Motor neuron (in vitro differentiated cells): ENCODE results near the gene DGKH. TPM values are rescaled to one million over a fixed set of nuclear protein-coding genes. Genes with fewer than 3 reads are reported as not detected.
"Not testable (repeated sequence)": the region's sequence is repeated elsewhere in the genome, so short reads cannot be mapped to it uniquely, and the experiment has no call there.

ENCODE experiments used
- ATAC-seq, 8 experiments: fragments of 200-7000 bp; cut with Tn5 transposase; replicated peaks in 6 of 8; 2 replicates each; pipeline ENCODE4 v1.8.0; 2021; ENCODE audit warnings: mild to moderate bottlenecking in 8 of 8, moderate library complexity in 8 of 8
- H3K27ac ChIP-seq, 2 donors: fragments of 250-450 bp; sonication (Bioruptor Pico); 2 replicates each; pipeline ENCODE4 v1.9.0; 2021; ENCODE audit warnings: antibody characterized with exemption in 2 of 2, mild to moderate bottlenecking in 2 of 2, moderate library complexity in 1 of 2
- H3K4me1 ChIP-seq, 2 donors: fragments of 250-450 bp; sonication (Bioruptor Pico); replicated peaks in 1 of 2; 2 replicates each; pipeline ENCODE4 v1.6.1; 2021; ENCODE audit warnings: antibody characterized with exemption in 2 of 2, mild to moderate bottlenecking in 2 of 2, moderate library complexity in 1 of 2
- H3K4me3 ChIP-seq, 5 donors: fragments of 250-450 bp; sonication (Bioruptor Pico); 2 replicates each; pipeline ENCODE4 v1.9.0; 2021; ENCODE audit warnings: antibody characterized with exemption in 5 of 5, mild to moderate bottlenecking in 5 of 5, moderate library complexity in 4 of 5
- WGBS, 10 experiments: fragments of 450-650 bp; shearing (Covaris generic); methylation state at CpG; one replicate each; pipeline ENCODE4 v1.0.0; 2022; 5-methylcytosine and 5-hydroxymethylcytosine counted together
- in situ Hi-C, 9 experiments: fragments of 400-800 bp; cut with MboI; loops; one replicate each; pipeline ENCODE4 v1.15.0; 2021; ENCODE audit warnings: low sequenced_read_pairs in 9 of 9, low pct_unique_long_range_greater_than_20kb in 2 of 9; ENCODE audit not compliant: unreplicated experiment in 9 of 9
- total RNA-seq, 8 experiments: library from RNA; unstranded; fragments of 300-600 nt; gene quantifications; 2 replicates each; pipeline versions ENCODE4 v1.2.3 to v1.2.4, GENCODE V29; 2022

The DGKH gene
- total RNA-seq, 8 experiments from 2014 or later: 4.7 to 14.9 (median 7.4) TPM

DNA sequence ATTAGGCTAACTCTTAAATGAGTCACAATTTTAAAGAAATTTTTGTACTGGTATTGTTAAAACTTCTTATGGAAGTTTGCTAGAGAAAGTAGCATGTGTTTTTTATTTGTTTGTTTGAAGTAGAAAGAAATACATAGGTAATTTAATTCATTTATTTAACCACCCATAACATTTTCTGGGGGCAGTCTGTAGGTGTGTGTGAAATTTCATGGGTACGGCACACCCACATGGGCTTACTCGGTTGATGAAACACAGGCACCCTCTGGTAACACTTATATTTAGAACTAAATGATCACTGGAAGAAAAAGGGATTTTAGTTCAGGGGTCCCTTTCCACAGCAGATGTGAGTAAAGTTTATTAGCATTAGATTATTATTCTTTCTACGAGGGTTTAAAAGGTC lies 88.1 kb downstream of the DGKH start:
- Histone ChIP-seq H3K4me3 (no peak overlapping the region), H3K4me1 (no peaks in the 10 kb centered on the region), H3K27ac (no peak overlapping the region)
- in situ Hi-C loops: no loop called here
- ATAC-seq: no peak
- 20 to 100% (median 78%) methylated on average over 1 to 3 of the region's 3 CpGs; no CpG with 5 or more reads in 2 of the 10 experiments for WGBS, 10 experiments

DNA sequence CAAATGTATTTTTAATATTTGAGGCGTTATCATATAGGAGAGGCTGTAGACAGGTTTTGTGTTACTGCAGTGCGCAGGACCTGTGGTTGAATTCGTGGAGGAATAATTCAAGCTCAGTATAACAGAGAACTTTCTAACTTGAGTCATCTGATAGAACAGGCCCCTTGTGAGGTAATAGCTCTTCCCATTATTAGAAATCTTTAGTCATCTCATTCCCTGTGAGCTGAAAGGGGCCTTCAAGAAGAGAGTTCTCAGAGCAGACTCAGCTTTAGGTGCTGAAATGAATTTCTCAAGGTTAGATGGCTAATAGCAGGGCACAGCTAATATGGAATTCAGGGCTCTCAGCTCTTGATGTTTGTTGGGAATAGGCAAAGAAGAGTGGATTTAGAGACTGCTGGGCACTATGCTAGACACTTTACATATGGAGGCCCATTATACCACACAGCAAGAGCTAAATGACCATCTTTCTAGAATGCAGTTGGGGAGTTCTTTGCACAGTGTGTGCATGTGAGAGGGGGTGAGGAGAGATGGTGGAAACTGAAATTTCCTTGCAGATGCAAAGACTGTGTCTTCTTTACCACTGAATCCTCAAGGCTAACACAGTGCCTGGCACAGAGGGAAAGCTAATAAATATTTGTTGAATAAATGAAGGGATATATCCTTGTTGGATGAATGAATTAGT lies 89.5 kb downstream of the DGKH start:
- WGBS, 10 experiments: 86 to 100% (median 93%) methylated on average over 2 to 3 of the region's 3 CpGs; no CpG with 5 or more reads in 3 of the 10 experiments
- H3K4me1 ChIP-seq: no peaks in the 10 kb centered on the region
- ATAC-seq: peak in 1 of 8 experiments; percentile 45
- no peak overlapping the region for H3K4me3 ChIP-seq
- no peak overlapping the region for H3K27ac ChIP-seq
- in situ Hi-C loops: no loop called here

DNA sequence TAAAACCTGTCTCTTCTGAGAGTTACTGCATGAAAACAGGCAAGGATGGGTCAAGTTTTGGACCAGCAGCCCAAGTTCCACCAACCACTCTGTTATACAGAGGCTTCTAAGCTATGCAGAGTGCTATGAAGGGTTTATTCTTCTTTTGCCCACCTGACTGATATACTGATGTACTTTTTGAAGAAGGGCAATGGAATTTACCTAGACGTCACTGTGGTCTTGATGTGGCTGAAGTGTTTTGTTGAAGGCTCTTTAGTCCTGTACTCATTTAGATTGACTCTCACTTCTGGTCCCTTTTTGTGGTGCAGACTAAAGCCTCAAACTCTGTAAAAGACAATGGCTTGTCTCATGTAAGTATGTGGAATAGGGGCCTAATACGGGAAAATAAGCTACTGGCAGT lies 92.0 kb downstream of the DGKH start:
- no peak for ATAC-seq
- 51 to 100% (median 86%) methylated on average over 1 to 2 of the region's 2 CpGs; no CpG with 5 or more reads in 2 of the 10 experiments for WGBS, 10 experiments
- Histone ChIP-seq H3K4me1 (no peaks in the 10 kb centered on the region), H3K27ac (no peak overlapping the region), H3K4me3 (no peak overlapping the region)
- in situ Hi-C loops: no loop called here

- WGBS, 10 experiments: 83 to 100% (median 100%) methylated on average over 1 of the region's 2 CpGs; no CpG with 5 or more reads in 6 of the 10 experiments
- H3K4me1 ChIP-seq, H3K27ac ChIP-seq, ATAC-seq, H3K4me3 ChIP-seq, in situ Hi-C loops: not testable (repeated sequence)
These were observed 92.6 kb downstream of the DGKH start for GRCh38 chr13:42141052-42141451.

DNA sequence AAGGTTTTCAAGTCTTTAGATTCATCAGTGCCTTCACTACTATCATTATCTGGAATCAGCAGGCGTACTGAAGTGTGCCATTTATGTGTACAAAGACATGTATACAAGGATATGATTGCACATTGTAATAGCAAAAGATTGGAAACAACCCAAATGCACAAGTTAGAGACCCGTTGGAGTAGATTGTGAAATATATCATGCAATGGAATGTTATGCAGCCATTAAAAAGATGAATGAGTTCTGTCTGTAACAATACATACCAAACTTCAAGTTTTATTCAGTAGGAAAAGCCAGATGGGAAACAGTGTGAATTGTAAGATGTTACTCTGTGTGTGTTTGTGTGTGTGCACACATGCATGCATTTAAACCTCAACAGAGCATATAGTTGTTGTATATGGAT lies 97.9 kb downstream of the DGKH start:
- in situ Hi-C loops: no loop called here
- Histone ChIP-seq H3K4me3 (no peak overlapping the region), H3K4me1 (no peaks in the 10 kb centered on the region), H3K27ac (no peak overlapping the region)
- no peak for ATAC-seq
- WGBS, 10 experiments: 0 to 100% (median 83%) methylated on average over 1 to 2 of the region's 2 CpGs; no CpG with 5 or more reads in 1 of the 10 experiments

DNA sequence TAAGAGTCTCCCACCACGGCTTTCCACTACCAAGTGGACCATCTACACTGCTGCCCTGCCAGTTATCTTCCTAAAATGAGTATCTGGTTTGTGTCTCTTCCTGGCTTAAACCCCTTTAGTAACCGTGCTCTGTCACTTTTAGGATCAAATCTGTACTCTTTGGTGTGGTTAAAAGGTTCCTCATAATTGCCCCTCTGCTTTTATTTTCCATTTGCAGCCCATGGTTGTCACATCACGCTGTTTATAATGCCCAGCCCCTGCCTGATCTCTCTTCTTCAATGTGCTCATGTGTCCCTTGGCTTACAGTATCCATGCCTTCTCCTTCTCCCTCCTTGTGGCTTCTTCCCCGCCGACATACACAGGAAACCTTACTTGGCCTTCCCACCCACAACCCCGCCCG lies 100.1 kb downstream of the DGKH start:
- ATAC-seq: no peak
- Histone ChIP-seq H3K4me1 (no peaks in the 10 kb centered on the region), H3K4me3 (no peak overlapping the region), H3K27ac (no peak overlapping the region)
- 83 to 100% (median 90%) methylated on average over 1 to 2 of the region's 7 CpGs; no CpG with 5 or more reads in 2 of the 10 experiments for WGBS, 10 experiments
- in situ Hi-C loops: no loop called here

DNA sequence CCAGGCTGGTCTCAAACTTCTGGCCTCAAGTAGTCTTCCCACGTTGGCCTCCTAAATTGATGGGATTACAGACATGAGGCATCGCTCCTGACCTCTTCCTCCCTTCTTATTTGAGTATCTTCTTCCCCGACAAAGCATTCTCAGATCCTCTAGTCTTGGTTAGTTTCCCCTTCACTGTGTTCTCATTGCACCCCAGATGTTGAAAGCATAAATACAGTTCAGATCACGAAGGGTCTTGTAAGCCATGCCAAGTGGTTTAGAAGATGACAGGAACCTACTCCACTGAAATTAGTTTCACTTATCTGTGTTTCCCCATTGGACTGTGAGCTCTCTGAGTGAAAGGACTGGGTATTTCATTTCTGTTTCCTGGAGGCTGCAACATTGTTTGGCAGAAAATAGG lies 100.7 kb downstream of the DGKH start:
- Histone ChIP-seq H3K27ac (no peak overlapping the region), H3K4me1 (no peaks in the 10 kb centered on the region), H3K4me3 (no peak overlapping the region)
- 44 to 100% (median 82%) methylated on average over 1 to 3 of the region's 4 CpGs; no CpG with 5 or more reads in 1 of the 10 experiments for WGBS, 10 experiments
- ATAC-seq: no peak
- in situ Hi-C loops: no loop called here

- ATAC-seq: no peak
- in situ Hi-C loops: no loop called here
- Histone ChIP-seq H3K4me1 (no peaks in the 10 kb centered on the region), H3K4me3 (no peak overlapping the region), H3K27ac (no peak overlapping the region)
- WGBS, 10 experiments: 63 to 100% (median 90%) methylated on average over 1 of the region's 1 CpG; no CpG with 5 or more reads in 3 of the 10 experiments
These were observed 103.3 kb downstream of the DGKH start for GRCh38 chr13:42151781-42152180.

GRCh38 chr13:42152495-42152894 lies 104.0 kb downstream of the DGKH start:
- H3K4me1 ChIP-seq: no peaks in the 10 kb centered on the region
- no peak overlapping the region for H3K4me3 ChIP-seq
- 60 to 100% methylated on average over 2 of the region's 4 CpGs; no CpG with 5 or more reads in 8 of the 10 experiments for WGBS, 10 experiments
- in situ Hi-C loops: no loop called here
- H3K27ac ChIP-seq: no peak overlapping the region
- no peak for ATAC-seq

- 17 to 95% (median 75%) methylated on average over 1 to 3 of the region's 3 CpGs; no CpG with 5 or more reads in 1 of the 10 experiments for WGBS, 10 experiments
- in situ Hi-C loops: no loop called here
- ATAC-seq: peak in 2 of 8 experiments; percentile 25 to 33
These were observed 105.0 kb downstream of the DGKH start for GRCh38 chr13:42153199-42154113.

DNA sequence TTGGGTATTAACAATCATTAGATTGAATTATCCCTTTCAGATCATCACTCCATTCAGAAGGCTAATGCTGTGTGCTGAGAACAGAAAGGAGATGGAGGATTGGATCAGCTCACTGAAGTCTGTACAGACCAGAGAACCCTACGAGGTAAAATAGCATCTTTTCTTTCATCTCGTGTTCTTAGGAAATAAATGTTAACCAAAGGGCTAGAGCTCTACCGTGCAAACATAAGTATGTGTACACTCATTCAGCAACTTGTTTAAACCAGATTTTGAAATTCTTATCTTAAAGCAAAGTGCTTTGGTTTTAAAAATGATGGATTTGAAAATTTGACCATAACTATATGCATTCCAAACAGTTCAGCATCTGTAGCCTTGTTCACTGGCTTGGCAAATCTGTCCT lies 106.8 kb downstream of the DGKH start:
- H3K4me1 ChIP-seq: no peaks in the 10 kb centered on the region
- in situ Hi-C loops: no loop called here
- WGBS, 10 experiments: 17 to 100% (median 93%) methylated on average over 1 to 3 of the region's 3 CpGs; no CpG with 5 or more reads in 1 of the 10 experiments
- ATAC-seq: no peak
- H3K27ac ChIP-seq: no peak overlapping the region
- no peak overlapping the region for H3K4me3 ChIP-seq

More at GRCh38 chr13:42153199-42154113, 105.0 kb downstream of the DGKH start:
- no peaks in the 10 kb centered on the region for H3K4me1 ChIP-seq
- no peak overlapping the region for H3K27ac ChIP-seq
- no peak overlapping the region for H3K4me3 ChIP-seq

- H3K27ac ChIP-seq, H3K4me3 ChIP-seq, H3K4me1 ChIP-seq, in situ Hi-C loops, ATAC-seq: not testable (repeated sequence)
- no CpG with 5 or more reads among the region's 2 CpGs for WGBS, 10 experiments
These were observed 114.9 kb downstream of the DGKH start for GRCh38 chr13:42163338-42163737.

DNA sequence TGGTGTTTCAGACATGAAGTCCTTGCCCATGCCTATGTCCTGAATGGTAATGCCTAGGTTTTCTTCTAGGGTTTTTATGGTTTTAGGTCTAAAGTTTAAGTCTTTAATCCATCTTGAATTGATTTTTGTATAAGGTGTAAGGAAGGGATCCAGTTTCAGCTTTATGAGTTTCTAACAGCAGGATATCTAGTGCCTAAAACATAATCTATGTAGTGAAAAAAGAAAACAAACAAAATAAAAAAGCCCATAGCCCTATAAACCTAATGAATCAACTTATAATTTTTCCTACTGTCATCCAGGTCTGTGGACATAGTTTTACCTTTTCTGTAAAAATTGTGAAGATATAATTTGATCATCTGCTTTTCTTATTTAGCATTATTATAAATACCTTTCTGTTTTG lies 115.5 kb downstream of the DGKH start:
- ATAC-seq, H3K27ac ChIP-seq, H3K4me3 ChIP-seq, in situ Hi-C loops, H3K4me1 ChIP-seq: not testable (repeated sequence)
